ENCODE measurements around the gene DAZ2.
"Not testable (repeated sequence)": the region's sequence is repeated elsewhere in the genome, so short reads cannot be mapped to it uniquely, and the experiment has no call there.

DAZ2 gene, protein sequence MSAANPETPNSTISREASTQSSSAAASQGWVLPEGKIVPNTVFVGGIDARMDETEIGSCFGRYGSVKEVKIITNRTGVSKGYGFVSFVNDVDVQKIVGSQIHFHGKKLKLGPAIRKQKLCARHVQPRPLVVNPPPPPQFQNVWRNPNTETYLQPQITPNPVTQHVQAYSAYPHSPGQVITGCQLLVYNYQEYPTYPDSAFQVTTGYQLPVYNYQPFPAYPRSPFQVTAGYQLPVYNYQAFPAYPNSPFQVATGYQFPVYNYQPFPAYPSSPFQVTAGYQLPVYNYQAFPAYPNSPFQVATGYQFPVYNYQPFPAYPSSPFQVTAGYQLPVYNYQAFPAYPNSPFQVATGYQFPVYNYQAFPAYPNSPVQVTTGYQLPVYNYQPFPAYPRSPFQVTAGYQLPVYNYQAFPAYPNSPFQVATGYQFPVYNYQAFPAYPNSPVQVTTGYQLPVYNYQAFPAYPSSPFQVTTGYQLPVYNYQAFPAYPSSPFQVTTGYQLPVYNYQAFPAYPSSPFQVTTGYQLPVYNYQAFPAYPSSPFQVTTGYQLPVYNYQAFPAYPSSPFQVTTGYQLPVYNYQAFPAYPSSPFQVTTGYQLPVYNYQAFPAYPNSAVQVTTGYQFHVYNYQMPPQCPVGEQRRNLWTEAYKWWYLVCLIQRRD

GRCh38 chrY:23219233-23219632 is at the start of gene DAZ2:
DAZ2 (plus strand) TSS chrY:23219533; CDS start chrY:23219741, 208 bp downstream.
- not testable (repeated sequence) for H3K4me3 ChIP-seq (ENCODE audit: control insufficient read depth, low read depth, low read length); DNase-seq (ENCODE audit: low read depth)

DNA sequence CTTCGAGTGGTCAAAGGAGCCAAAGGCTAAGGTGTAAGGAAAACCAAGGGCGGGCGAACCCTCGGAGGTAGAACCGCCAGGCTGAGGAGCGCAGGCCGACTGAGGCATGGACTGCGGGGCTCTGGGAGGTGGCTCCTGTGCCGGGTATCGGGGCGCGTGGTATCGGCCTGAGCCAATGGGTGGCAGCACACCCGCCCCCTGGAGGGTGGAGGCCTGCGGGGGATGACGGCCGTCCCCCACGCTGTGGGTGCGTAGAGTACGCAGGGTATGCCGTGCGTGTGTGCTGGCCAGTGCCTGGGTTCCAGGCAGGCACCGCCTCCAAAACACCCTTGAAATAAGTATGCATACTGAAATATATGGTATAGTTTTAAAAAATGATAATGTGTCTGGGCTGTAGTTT is 20.4 kb upstream of the DAZ2 start, which contains the start of gene DAZ1:
Gene DAZ1, minus strand, starts transcription at position 101 of the 400 bp plus-strand sequence. CDS start 208 bp downstream, outside the sequence.
- not testable (repeated sequence) for DNase-seq (ENCODE audit: low read depth); H3K4me3 ChIP-seq (ENCODE audit: control insufficient read depth, low read depth, low read length)

DNA sequence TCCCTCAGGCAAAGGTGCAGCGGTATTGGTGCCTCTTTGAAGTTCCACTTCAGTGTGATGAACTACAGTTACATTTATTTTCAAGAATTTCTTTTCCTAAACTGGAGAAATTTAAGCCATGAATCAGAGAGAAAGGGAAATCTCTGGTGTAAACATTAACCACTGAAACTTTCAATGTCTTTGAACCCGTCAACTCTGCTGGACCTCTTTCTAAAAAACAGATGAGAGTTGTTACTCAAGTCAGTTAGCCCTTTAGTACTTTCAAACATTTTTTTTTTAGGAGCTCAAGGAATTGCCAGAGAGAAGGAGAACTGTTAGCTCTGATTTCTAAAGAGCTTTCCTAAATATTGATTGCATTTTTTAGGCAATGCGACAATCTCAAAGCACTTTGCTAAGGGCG is 11.9 kb upstream of the DAZ2 start:
- DNase-seq (ENCODE audit: low read depth); H3K4me3 ChIP-seq (ENCODE audit: control insufficient read depth, low read depth, low read length): not testable (repeated sequence)

DNA sequence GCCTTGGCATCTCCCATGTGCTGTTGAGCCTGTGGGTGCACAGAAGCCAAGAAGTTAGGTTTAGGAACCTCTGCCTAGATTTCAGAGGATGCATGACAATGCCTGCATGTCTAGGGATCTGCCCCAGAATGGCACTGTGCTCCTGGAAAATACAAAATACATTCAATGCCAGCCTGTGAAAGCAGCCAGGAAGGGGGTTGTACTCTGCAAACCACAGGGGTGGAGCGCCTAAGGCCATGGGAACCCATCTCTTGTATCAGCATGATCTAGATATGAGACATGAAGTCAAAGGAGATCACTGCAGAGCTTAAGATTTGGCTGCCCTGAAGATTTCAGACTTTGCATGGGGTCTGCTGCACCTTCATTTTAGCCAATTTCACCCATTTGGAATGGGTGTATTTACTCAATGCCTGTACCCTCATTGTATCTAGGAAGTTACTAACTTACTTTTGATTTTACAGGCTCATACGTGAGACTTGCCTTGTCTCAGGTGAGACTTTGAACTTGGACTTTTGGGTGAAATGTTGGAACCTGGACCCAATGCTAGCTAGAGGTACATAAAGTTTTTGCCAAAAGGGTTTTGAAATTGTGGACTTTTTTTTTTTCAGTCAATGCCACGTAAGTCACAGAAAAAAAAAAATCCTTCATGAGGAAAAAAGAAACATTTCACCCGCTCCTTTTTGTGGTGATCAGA is 9.4 kb upstream of the DAZ2 start:
- H3K4me3 ChIP-seq (ENCODE audit: control insufficient read depth, low read depth, low read length); DNase-seq (ENCODE audit: low read depth): not testable (repeated sequence)

GRCh38 chrY:23210681-23211080 is 8.7 kb upstream of the DAZ2 start:
- H3K4me3 ChIP-seq (ENCODE audit: control insufficient read depth, low read depth, low read length); DNase-seq (ENCODE audit: low read depth): not testable (repeated sequence)

Data from fibroblast of mammary gland (primary cell).